ENCODE data around the gene WAPL. TPM values are rescaled to one million over a fixed set of nuclear protein-coding genes. Genes with fewer than 3 reads are reported as not detected.
A peak's percentile ranks its signal among the peaks of the same experiment; 100 is the strongest.

Gene WAPL
- polyA plus RNA-seq, 3 donors: 17.8 to 26.5 (median 18.3) TPM

DNA sequence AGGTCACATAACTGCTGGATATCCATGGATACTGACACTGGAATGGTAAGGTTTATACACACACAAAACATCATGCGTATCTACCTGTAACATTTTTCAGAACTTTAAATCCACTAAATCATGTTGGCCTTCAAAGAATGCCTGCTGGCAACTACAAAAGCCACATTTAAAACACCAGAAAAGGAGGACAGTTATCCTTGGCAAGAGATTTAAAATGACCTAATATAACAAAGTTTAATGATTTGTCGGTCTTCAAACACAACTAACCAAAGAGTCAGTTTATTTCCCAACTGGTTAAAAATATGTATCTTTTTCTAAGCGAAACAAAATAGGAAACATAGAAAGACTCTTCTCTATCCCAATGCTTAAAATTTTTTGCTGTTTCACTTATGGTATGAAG lies 24.0 kb downstream of the WAPL start:
- TF ChIP-seq, protein P1, sequence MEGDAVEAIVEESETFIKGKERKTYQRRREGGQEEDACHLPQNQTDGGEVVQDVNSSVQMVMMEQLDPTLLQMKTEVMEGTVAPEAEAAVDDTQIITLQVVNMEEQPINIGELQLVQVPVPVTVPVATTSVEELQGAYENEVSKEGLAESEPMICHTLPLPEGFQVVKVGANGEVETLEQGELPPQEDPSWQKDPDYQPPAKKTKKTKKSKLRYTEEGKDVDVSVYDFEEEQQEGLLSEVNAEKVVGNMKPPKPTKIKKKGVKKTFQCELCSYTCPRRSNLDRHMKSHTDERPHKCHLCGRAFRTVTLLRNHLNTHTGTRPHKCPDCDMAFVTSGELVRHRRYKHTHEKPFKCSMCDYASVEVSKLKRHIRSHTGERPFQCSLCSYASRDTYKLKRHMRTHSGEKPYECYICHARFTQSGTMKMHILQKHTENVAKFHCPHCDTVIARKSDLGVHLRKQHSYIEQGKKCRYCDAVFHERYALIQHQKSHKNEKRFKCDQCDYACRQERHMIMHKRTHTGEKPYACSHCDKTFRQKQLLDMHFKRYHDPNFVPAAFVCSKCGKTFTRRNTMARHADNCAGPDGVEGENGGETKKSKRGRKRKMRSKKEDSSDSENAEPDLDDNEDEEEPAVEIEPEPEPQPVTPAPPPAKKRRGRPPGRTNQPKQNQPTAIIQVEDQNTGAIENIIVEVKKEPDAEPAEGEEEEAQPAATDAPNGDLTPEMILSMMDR (IDR thresholded peaks at IDR 0.05): no peak
- Mint-ChIP-seq H3K27ac (peak overlapping the region in 2 of 7 donors; percentile 33 to 37), H3K36me3 (peaks cover 64 to 80% of the 10 kb centered on the region in 2 donors), H3K4me1 (peaks cover 2% of the 10 kb centered on the region), H3K27me3 (ENCODE audit: low read depth in 3 of 3) (no peaks in the 10 kb centered on the region), H3K9me3 (no peaks in the 10 kb centered on the region), H3K4me3 (no peak overlapping the region)
- no peak overlapping the region for H3K4me3 ChIP-seq (replicated peaks in 1 of 3; ENCODE audit: low read depth in 2 of 3, low read length in 3 of 3)
- peaks cover 96% of the 10 kb centered on the region for H3K79me2 ChIP-seq (ENCODE audit: insufficient read depth, low read length)
- H3K9ac ChIP-seq (ENCODE audit: insufficient read depth, low read length, poor library complexity, severe bottlenecking): no peak overlapping the region
- no peaks in the 10 kb centered on the region for H3K9me3 ChIP-seq (replicated peaks in 1 of 2; ENCODE audit: control insufficient read depth in 1 of 2, insufficient read depth in 1 of 2, low read length in 2 of 2)
- H3K36me3 ChIP-seq (replicated peaks in 1 of 2; ENCODE audit: control insufficient read depth in 1 of 2, insufficient read depth in 2 of 2, low read length in 2 of 2): peaks cover 71 to 98% of the 10 kb centered on the region in 2 donors
- intact Hi-C loops (cut with micrococcal nuclease): no loop called here
- DNase-seq: no peak
- peaks cover 98% of the 10 kb centered on the region for H4K20me1 ChIP-seq (ENCODE audit: insufficient read depth, low read length)
- H3K4me1 ChIP-seq (ENCODE audit: control insufficient read depth in 1 of 2, insufficient read depth in 2 of 2, low read length in 2 of 2): no peaks in the 10 kb centered on the region
- H2AFZ ChIP-seq (ENCODE audit: insufficient read depth, low read depth, low read length, poor library complexity, severe bottlenecking): no peak overlapping the region
- H3K4me2 ChIP-seq (replicated peaks; ENCODE audit: extremely low read depth, low read length, poor library complexity, severe bottlenecking): no peak overlapping the region
- H3K27ac ChIP-seq (ENCODE audit: low read depth in 1 of 2, low read length in 2 of 2): no peak overlapping the region
- no peaks in the 10 kb centered on the region for H3K27me3 ChIP-seq (ENCODE audit: control insufficient read depth in 2 of 2, insufficient read depth in 2 of 2, low read length in 2 of 2)
- WGBS (ENCODE audit: insufficient coverage): no CpG with 5 or more reads among the region's 3 CpGs

DNA sequence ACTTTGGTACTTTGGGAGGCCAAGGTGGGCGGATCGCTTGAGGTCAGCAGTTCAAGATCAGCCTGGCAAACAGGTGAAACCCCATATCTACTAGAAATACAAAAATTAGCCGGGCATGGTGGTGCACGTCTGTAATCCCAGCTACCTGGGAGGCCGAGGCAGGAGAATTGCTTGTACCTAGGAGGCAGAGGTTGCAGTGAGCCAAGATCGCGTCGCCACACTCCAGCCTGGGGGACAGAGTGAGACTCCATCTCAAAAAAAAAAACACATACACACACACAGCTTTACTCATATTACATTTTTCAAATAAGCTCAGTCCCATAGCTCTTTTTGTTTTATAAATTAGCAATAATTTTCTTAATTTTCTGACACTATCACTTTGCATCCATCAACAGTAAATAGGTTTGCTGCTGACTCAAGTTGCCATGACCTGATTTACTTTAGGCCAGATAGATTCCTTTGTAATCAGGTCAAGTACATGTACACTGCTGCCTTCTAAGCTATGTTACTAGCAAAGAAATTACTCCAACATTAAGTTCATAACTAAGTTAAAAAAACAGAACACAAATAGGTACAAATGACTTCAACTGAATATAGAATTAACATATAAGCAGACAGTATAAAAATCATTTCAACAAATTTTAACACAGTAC lies 31.5 kb downstream of the WAPL start:
- H3K9ac ChIP-seq (ENCODE audit: insufficient read depth, low read length, poor library complexity, severe bottlenecking): no peak overlapping the region
- no peak overlapping the region for H2AFZ ChIP-seq (ENCODE audit: insufficient read depth, low read depth, low read length, poor library complexity, severe bottlenecking)
- Mint-ChIP-seq H3K4me1 (peaks cover 2% of the 10 kb centered on the region), H3K27me3 (ENCODE audit: low read depth in 3 of 3) (no peaks in the 10 kb centered on the region), H3K4me3 (no peak overlapping the region), H3K36me3 (peaks cover 60 to 80% of the 10 kb centered on the region in 2 donors), H3K27ac (peak overlapping the region in 1 of 7 donors; percentile 65), H3K9me3 (no peaks in the 10 kb centered on the region)
- intact Hi-C loops (cut with micrococcal nuclease): no loop called here
- H3K4me2 ChIP-seq (replicated peaks; ENCODE audit: extremely low read depth, low read length, poor library complexity, severe bottlenecking): no peak overlapping the region
- no peak overlapping the region for H3K4me3 ChIP-seq (replicated peaks in 1 of 3; ENCODE audit: low read depth in 2 of 3, low read length in 3 of 3)
- H3K27me3 ChIP-seq (ENCODE audit: control insufficient read depth in 2 of 2, insufficient read depth in 2 of 2, low read length in 2 of 2): no peaks in the 10 kb centered on the region
- H4K20me1 ChIP-seq (ENCODE audit: insufficient read depth, low read length): peaks cover 94% of the 10 kb centered on the region
- TF ChIP-seq, protein P1 (IDR thresholded peaks at IDR 0.05): no peak
- no peak for DNase-seq
- H3K4me1 ChIP-seq (ENCODE audit: control insufficient read depth in 1 of 2, insufficient read depth in 2 of 2, low read length in 2 of 2): no peaks in the 10 kb centered on the region
- H3K36me3 ChIP-seq (replicated peaks in 1 of 2; ENCODE audit: control insufficient read depth in 1 of 2, insufficient read depth in 2 of 2, low read length in 2 of 2): peaks cover 57 to 93% of the 10 kb centered on the region in 2 donors
- no peaks in the 10 kb centered on the region for H3K9me3 ChIP-seq (replicated peaks in 1 of 2; ENCODE audit: control insufficient read depth in 1 of 2, insufficient read depth in 1 of 2, low read length in 2 of 2)
- peaks cover 59% of the 10 kb centered on the region for H3K79me2 ChIP-seq (ENCODE audit: insufficient read depth, low read length)
- WGBS (ENCODE audit: insufficient coverage): 100% methylated on average over 2 of the region's 8 CpGs
- no peak overlapping the region for H3K27ac ChIP-seq (ENCODE audit: low read depth in 1 of 2, low read length in 2 of 2)

Data from CD14-positive monocyte (primary cell).